ENCODE data around the gene NANOS2.

NANOS2 gene

GRCh38 chr19:45913874-45914830, at the start of gene NANOS2:
Gene NANOS2 (minus strand): TSS chr19:45914778. CDS start chr19:45914693, 85 bp downstream.
- DNase-seq: no peak

DNA sequence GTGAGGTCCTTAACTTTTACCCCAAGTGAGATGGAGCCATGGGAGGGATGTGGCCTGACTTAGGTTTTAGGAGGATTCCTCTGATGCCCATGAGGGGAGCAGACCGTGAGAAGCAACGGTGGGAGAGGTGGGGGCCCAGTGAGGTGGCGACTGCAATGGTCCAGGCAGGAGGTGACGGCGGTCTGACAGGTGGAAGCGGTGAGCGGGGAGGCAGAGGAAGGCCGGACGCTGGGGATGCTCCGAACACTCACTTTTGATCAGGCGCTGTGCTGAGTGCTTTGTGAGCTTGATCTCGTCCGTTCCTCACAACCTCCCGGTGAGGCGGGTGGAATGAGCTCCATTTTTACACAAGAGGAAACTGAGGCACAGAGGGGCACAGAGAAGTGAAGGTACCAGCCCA, 47.4 kb upstream of the NANOS2 start:
- DNase-seq: no peak

- DNase-seq: no peak
Observed at GRCh38 chr19:45960595-45961235, 46.1 kb upstream of the NANOS2 start.

- DNase-seq: no peak
Observed at GRCh38 chr19:45959517-45960025, 45.0 kb upstream of the NANOS2 start.

DNA sequence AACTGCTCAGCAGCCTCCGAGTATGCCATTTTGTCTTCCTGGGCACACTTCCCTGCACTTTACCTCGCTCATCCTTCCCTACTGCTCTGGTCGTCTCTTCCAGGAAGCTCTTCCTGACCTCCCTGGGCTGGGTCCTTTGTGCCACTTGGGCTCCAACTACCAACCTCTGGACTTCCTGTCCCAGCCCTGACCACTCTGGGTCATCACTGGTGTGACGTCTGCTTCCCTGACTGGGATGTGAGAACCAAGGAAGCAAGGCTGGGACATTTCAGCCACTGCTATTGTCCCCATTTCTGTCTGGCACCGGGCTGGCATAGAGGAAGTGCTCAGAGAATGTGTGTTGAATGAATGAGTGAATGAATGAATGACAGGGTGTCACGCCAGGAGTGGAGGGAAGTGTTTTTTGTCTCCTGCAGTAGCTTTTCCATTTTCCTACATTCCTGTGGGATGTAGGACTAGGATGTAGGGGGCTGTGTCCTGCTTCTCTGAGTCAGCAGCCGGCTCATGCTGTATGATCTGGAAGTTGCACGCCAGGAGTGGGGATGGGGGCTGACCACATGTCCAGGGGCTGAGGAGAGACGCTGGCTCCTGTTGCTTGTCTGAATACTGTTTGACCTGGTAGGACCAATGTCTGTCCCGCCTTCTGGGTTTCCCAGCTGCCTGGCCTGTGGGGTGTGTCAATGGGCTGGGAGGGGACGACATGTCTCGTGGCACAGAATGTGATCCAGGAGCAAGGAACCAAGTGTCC, 44.4 kb upstream of the NANOS2 start:
- DNase-seq: no peak

- DNase-seq: no peak
Observed at GRCh38 chr19:45958320-45958719, 43.7 kb upstream of the NANOS2 start.

DNA sequence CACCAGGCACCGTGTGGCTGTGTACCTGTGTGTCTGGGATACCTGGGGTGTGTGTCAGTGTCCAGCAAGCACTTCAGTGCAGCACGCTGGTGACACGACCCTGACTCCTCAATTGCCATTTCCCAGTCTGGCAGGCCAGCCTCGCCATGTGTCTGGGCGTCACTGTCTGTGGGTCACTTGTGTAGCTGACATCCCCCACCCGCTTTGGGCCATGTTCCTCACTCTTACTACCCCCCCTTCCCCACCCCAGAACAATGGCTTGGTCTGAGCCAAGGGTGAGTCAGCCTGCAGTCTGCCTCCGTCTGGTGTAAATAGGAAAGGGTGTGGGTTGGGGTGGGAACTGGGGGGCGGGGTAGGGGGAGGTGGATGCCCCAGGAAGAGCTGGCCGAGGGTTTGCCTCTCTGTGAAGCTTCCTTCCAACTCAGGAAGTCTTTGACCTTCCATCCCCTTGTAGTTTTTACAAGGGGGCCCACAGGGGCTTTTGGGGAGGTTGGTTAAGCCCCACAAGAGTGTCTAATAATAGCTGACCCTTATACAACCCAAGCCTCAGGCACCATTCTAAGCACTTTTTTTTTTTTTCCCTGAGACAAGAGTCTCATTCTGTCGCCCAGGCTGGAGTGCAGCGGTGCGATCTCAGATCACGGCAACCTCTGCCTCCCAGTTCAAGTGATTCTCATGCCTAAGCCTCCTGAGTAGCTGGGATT, 41.5 kb upstream of the NANOS2 start:
- DNase-seq: no peak

- no peak for DNase-seq
Observed at GRCh38 chr19:45954156-45954555, 39.6 kb upstream of the NANOS2 start.

DNA sequence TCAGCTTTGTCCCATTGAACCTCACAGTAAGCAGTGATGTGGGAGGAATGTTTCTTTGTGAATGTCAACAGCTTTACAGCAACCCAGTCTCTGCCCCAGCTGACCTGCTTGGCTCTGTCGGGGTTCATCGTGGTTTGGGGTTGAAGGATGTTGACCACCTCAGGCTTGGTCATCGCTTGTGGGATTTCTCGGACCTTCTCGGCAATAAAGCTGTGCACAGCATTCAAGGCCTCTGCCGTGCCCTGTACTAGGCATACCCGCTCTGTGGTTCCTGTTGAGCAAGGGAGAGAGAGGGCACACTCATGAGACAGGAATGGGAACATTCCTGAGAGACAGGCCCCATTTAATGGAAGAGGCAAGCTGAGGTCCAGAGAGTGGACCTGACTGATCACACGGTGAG, 39.1 kb upstream of the NANOS2 start:
- DNase-seq: no peak

DNA sequence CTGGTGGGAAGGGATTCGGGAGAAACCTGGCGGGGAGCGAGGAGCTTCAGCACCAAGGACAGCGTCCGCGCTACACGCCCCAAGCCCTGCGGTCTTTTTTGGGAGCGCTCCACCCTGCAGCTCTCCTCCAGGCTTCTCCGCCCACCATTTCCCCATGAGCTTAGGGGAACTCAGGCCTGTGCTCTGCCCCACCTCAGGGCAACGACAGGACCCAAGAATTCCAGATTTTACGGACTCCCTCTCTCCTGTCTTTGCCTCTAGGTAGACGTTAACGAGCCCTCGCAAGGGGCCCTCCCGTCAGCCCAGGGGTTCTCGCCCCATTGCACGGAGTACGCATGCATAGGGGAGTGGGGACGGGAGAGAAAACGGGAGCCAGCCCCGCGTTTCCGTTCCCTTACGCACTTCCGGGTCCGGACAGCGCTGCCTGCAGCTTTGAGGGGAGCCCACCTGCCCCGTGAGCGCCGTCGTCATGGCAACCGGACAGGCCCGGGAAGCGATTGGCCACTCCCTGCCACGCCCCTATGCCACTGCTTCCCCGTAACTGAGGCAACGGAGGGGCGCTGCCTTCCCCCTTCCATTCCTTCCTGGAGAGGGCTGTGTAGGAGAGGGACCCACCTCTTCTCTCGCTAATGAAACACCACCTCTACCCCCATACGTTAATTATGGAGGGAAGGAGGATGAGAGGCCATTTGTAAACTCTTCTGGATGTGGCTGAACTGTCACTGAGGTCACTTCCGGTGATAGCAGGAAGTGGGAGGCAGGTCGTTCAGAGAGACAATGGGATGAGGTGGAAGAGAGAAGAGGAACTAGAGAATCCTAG, 38.3 kb upstream of the NANOS2 start:
- DNase-seq: peak in 1 of 2 experiments; percentile 9

DNA sequence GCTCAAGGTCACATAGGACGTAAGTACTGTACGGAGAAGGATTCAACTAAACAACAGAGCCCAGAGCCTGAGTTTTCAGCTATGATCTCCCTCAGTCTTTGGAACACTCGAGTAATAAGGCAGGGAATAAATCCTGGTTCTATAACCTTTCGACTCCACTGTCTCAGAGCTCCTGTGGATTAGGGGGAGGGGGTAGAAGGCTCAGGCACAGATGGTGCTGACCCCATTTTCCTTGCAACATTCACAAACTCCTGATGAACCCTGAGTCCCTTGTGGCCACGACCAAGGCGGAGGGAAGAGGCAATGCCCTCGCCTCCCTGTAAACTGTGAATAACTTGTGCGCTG, 37.7 kb upstream of the NANOS2 start:
- no peak for DNase-seq

DNA sequence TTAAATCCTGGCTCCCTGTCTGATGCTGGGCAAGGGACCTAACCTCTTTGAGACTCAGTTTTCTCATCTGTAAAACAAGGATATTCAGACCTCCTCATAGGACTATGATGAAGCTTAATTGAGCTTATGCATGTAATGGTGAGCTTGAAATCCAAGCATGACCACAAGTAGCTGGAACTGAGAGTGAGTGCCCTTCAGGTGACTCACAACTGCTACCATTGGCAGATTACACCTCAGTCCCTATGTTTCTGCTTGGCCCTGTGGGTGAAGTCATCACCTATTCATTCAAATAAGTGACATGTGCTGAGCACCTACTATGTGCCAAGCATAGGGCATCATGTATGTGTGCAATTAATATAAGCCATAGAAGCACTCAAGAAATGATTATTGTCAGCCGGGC, 33.3 kb upstream of the NANOS2 start:
- DNase-seq: no peak

GRCh38 chr19:45940515-45940805, 25.9 kb upstream of the NANOS2 start:
- DNase-seq: no peak

GRCh38 chr19:45939792-45940514, 25.4 kb upstream of the NANOS2 start:
- DNase-seq: no peak

DNA sequence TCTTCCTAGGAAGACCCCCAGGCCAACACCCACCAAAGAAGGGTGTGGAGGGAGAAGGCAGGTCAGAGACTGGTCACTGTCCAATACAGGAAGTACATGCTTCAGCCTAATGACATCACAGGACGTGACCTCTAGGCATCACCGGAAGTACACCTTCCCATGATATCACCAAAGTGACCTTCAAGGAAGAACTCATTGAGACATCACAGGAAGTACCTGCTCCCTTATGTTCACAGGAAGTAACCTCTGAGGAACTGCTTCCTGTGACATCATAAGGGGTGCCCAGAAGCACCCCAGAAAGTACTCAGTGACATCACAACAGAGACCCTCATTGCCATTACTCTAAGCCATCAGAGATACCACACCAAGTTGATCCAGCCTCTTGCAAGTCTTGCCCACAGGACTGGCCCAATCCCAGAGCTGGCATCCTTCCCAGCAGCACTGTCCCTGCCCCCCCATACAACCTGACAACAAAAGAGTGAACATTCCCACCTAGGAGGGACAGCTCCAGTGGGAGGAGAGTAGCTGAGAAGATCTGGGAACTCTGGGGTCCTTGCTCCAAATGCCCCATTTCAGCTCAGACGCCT, 24.2 kb upstream of the NANOS2 start:
- no peak for DNase-seq

DNA sequence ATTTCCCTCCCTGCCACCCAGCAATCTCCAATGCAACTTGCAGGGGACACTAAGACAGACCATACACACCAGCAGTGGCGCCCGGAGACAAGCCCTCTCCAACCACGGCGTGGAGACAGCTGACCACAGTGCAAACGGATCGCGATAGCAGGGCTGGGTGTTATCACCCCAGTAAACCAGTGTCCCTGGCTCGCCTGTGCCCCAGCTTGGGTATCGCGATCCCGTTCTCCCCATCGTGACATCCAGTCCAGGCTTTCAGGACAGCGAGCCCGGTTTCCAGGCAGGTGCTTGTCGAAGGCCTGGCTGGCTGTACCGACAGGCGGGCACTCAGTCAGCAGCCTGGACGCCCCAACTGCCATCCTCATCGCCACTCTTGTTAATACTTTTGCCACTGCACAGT, 20.7 kb upstream of the NANOS2 start:
- no peak for DNase-seq

DNA sequence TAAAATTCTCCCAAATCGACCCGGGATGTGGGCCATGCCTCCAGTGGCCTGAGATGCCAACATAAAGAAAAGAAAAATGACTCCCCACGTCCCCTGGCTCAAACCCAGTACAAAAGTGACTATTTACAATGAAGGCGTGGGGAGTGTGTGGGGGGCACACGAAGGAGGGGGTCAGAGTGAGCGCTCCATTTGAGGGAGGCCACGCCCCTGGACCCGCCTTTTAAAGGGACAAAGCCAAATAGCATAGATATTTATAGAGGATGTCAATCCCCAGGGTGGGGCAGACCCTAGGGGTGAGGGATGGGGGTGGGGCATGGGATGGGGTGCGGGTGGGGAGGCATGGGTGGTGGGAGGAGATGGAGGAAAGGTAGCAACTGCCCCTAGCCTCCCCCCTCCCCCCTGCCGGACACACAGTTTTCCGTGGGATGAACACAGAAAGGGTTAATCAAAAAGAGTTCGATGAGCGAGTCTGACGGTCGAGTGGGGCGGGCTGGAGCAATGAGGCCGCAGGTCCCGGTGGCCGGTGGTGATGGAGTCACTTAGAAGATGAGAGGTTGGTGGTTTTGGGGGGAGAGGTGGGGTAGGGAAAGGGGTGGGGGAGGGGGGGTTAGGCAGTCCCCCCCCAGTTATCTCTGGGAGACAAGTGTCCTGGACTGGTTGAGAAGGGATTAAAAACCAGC, 20.1 kb upstream of the NANOS2 start:
- no peak for DNase-seq

DNA sequence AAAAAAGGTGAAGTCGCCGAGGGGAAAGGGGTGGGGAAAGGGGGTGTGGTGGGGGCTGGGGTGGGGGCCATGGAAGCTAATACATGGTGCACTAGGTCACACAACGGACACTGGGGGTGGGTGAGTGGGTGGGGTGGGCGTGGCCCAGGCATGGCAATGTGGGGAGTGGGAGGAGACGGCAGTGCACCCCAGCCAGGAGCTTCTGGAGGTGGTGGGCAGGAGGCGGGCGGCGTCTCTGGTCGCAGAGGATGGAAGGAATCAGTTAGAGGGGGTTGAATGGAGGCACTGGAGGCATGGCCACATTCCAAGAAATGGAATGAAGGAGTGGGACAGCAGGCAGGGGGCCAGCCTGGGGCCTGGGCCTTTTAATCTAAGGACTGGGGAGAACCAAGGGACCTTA, 19.2 kb upstream of the NANOS2 start:
- DNase-seq: no peak

DNA sequence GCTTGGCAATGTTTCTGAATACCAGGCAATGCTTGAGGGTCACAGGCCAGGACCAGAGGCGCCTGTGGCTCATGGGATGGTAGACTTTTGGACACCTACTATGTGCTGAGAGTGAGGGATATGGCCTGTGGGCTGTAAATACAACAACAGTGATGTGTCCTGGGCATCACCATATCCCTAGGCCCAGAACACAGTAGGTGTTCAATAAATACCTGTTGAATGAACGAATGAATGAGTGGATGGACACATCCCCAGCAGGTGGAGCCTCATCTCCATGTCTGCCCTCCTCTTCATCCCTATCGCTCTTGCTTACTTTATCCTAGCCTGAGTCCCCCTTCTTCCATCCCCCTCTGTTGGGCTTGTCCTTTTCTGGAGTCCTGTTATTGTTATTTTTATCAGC, 16.5 kb upstream of the NANOS2 start:
- no peak for DNase-seq

DNA sequence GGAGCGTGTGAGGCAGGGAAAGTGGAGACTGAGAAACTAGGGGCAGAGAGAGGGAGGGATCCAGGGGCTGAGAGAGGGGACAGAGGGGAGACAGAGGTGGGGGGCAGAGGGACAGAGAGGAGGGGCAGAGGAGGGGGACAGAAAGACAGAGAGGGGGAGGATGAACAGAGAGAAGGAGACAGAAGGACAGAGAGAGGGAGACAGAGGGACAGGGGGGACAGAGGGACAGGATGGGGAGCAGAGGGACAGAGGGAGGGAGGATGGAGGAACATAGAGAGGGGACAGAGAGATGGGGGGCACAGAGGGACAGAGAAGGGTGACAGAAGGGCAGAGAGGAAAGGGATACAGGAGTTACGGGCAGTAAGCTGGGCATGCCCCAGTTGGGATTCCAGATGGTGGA, 14.7 kb upstream of the NANOS2 start:
- no peak for DNase-seq

Measured in NCI-H2081 (cell line).